CD1c-positive myeloid dendritic cell (primary cell): Measurements from ENCODE around the gene CARS2.
A peak's percentile ranks its signal among the peaks of the same experiment; 100 is the strongest.
"Not testable (repeated sequence)": the region's sequence is repeated elsewhere in the genome, so short reads cannot be mapped to it uniquely, and the experiment has no call there.

Experiments
- DNase-seq: peaks from one replicate; pipeline ENCODE4 v3.0.0-alpha.2; 2016; ENCODE audit errors: extremely low spot score

Gene CARS2

GRCh38 chr13:110683203-110683883 lies 22.6 kb downstream of the CARS2 start:
- no peak for DNase-seq

GRCh38 chr13:110682746-110683145 lies 23.2 kb downstream of the CARS2 start:
- DNase-seq: no peak

- no peak for DNase-seq
These were observed 23.9 kb downstream of the CARS2 start for GRCh38 chr13:110681868-110682550.

GRCh38 chr13:110680852-110681251 lies 25.1 kb downstream of the CARS2 start:
- no peak for DNase-seq

GRCh38 chr13:110677731-110678545 lies 28.0 kb downstream of the CARS2 start:
- DNase-seq: no peak

- peak; percentile 62 for DNase-seq
These were observed 29.0 kb downstream of the CARS2 start for GRCh38 chr13:110676595-110677587.

GRCh38 chr13:110669814-110670213 lies 36.1 kb downstream of the CARS2 start:
- DNase-seq: not testable (repeated sequence)

GRCh38 chr13:110669036-110669435 lies 36.9 kb downstream of the CARS2 start:
- DNase-seq: no peak

GRCh38 chr13:110666255-110666533 lies 39.7 kb downstream of the CARS2 start:
- no peak for DNase-seq

GRCh38 chr13:110665491-110666254 lies 40.2 kb downstream of the CARS2 start:
- DNase-seq: peak; percentile 81

- DNase-seq: no peak
These were observed 41.2 kb downstream of the CARS2 start for GRCh38 chr13:110664673-110665072.

GRCh38 chr13:110664041-110664440 lies 41.9 kb downstream of the CARS2 start:
- peak; percentile 44 for DNase-seq

GRCh38 chr13:110663491-110663890 lies 42.4 kb downstream of the CARS2 start:
- DNase-seq: no peak

- DNase-seq: no peak
These were observed 43.0 kb downstream of the CARS2 start for GRCh38 chr13:110662777-110663443.

- no peak for DNase-seq
These were observed 43.8 kb downstream of the CARS2 start for GRCh38 chr13:110662091-110662490.

- DNase-seq: no peak
These were observed 44.7 kb downstream of the CARS2 start for GRCh38 chr13:110661256-110661655.

- DNase-seq: peak; percentile 79
These were observed 47.6 kb downstream of the CARS2 start for GRCh38 chr13:110658218-110658911.

- no peak for DNase-seq
These were observed 48.7 kb downstream of the CARS2 start for GRCh38 chr13:110657196-110657595.

- DNase-seq: no peak
These were observed 52.1 kb downstream of the CARS2 start for GRCh38 chr13:110653851-110654250.

GRCh38 chr13:110653271-110653670 lies 52.6 kb downstream of the CARS2 start:
- no peak for DNase-seq
